ENCODE data around the gene CCDC83. TPM values are rescaled to one million over a fixed set of nuclear protein-coding genes. Genes with fewer than 3 reads are reported as not detected.

The CCDC83 gene
- total and polyA plus RNA-seq, 9 of the 15 experiments (the other 6 are each of a cell fraction or from before 2014, with no cell fraction given) = not detected

DNA sequence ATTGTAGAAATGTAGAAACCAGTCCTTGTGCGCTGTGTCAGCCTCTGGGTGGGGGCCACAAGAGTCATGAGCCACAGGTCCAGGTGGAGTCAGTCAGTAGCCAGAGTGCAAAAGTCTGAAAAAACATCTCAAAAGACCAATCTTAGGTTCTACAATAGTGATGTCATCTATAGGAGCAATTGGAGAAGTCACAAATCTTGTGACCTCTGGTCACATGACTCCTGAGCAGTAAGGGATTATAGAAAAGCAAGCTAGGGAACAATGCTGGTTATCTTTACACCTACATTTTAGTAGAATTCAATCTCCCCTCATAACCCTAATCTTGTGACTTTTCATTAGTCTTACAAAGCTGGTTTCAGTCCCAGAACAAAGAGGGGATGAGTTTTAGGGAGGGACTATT, 82.7 kb downstream of the CCDC83 start:
- WGBS (ENCODE audit: insufficient coverage, low coverage, missing lambda C conversion rate) = 100% methylated on average over 1 of the region's 1 CpG
- no peaks in the 10 kb centered on the region; the same call in none of the 2 replicates for H3K9me3 ChIP-seq (replicated peaks; ENCODE audit: control insufficient read depth, insufficient read depth, low read depth, low read length)
- FAIRE-seq = no peak
- no peak overlapping the region for H3K9ac ChIP-seq (ENCODE audit: insufficient read depth in 1 of 2, low read depth in 2 of 2, low read length in 2 of 2)
- H3K36me3 ChIP-seq (ENCODE audit: control insufficient read depth, insufficient read depth, low read length) = no peaks in the 10 kb centered on the region
- H3K4me3 ChIP-seq = no peak overlapping the region
- ChIA-PET CTCF (ENCODE audit: low intra/inter-chr PET ratio) (no interaction called here), POLR2A (interaction anchor here (0.6 to 1.4 kb wide), 2 partner anchors 9 to 14 kb away, joined by 3 read pairs; no protein-coding TSS in a partner anchor)
- H3K27ac ChIP-seq (ENCODE audit: extremely low read depth, low read depth, low read length) = no peak overlapping the region
- H2AFZ ChIP-seq (ENCODE audit: low read depth, low read length) = no peak overlapping the region
- in situ Hi-C loops (cut with MboI) (loop anchor here (5.0 kb wide), 1 partner anchor 354 kb away; no protein-coding TSS in a partner anchor), intact Hi-C loops (cut with micrococcal nuclease) (no loop called here)
- H3K27me3 ChIP-seq (ENCODE audit: control insufficient read depth in 2 of 2, insufficient read depth in 2 of 2, low read length in 2 of 2) = no peaks in the 10 kb centered on the region; a peak in 1 of 5 replicates
- no peaks in the 10 kb centered on the region for H3K79me2 ChIP-seq (ENCODE audit: control insufficient read depth, insufficient read depth, low read length)
- no peak for ATAC-seq
- no peaks in the 10 kb centered on the region for H4K20me1 ChIP-seq (replicated peaks; ENCODE audit: control insufficient read depth, insufficient read depth, low read length)
- no TSS peak for BruUV-seq (replicated peaks)
- DNase-seq (ENCODE audit: extremely low read depth in 1 of 4, low spot score in 3 of 4) = no peak
- no peak overlapping the region for H3K4me2 ChIP-seq (ENCODE audit: insufficient read depth, low read length)
- H3K9me1 ChIP-seq (ENCODE audit: control insufficient read depth, insufficient read depth, low read length) = no peaks in the 10 kb centered on the region
- H3K4me1 ChIP-seq (replicated peaks in 1 of 2; ENCODE audit: control insufficient read depth in 2 of 2, insufficient read depth in 2 of 2, low read length in 2 of 2) = peaks cover 0 to 6% of the 10 kb centered on the region in 2 experiments; a peak in 2 of 5 replicates
- TF ChIP-seq, protein P1, sequence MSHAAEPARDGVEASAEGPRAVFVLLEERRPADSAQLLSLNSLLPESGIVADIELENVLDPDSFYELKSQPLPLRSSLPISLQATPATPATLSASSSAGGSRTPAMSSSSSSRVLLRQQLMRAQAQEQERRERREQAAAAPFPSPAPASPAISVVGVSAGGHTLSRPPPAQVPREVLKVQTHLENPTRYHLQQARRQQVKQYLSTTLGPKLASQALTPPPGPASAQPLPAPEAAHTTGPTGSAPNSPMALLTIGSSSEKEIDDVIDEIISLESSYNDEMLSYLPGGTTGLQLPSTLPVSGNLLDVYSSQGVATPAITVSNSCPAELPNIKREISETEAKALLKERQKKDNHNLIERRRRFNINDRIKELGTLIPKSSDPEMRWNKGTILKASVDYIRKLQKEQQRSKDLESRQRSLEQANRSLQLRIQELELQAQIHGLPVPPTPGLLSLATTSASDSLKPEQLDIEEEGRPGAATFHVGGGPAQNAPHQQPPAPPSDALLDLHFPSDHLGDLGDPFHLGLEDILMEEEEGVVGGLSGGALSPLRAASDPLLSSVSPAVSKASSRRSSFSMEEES (CRISPR knock-in tag; IDR thresholded peaks at IDR 0.05) = peak; percentile 89
- TF ChIP-seq ZNF174 (CRISPR knock-in tag; IDR thresholded peaks at IDR 0.05) (no peak), CREB1 (IDR thresholded peaks at IDR 0.05) (no peak), CREB1 (CRISPR knock-in tag; IDR thresholded peaks at IDR 0.05) (no peak), NFATC3 (IDR thresholded peaks at IDR 0.05) (no peak), RAD51 (IDR thresholded peaks at IDR 0.05; ENCODE audit: borderline replicate concordance, low read depth) (peak; percentile 65), TOE1 (IDR thresholded peaks at IDR 0.05; ENCODE audit: borderline replicate concordance) (peak; percentile 63; the same call in 1 of the 2 replicates), TOE1 (CRISPR knock-in tag; IDR thresholded peaks at IDR 0.05; ENCODE audit: borderline replicate concordance, low read depth) (no peak), SIN3A (IDR thresholded peaks at IDR 0.05; ENCODE audit: borderline replicate concordance in 2 of 2, control insufficient read depth in 1 of 2, low read depth in 2 of 2, low read length in 2 of 2) (no peak), IFI16 (CRISPR knock-in tag; IDR thresholded peaks at IDR 0.05) (no peak), SETDB1 (IDR thresholded peaks at IDR 0.05; ENCODE audit: low read length) (no peak), CHD2 (IDR thresholded peaks at IDR 0.05; ENCODE audit: low read depth, low read length) (no peak), SRF (CRISPR knock-in tag; IDR thresholded peaks at IDR 0.05) (no peak), ATF7 (IDR thresholded peaks at IDR 0.05) (peak; percentile 60), ZNF23 (CRISPR knock-in tag; IDR thresholded peaks at IDR 0.05) (no peak)
- TF ChIP-seq, protein P2, sequence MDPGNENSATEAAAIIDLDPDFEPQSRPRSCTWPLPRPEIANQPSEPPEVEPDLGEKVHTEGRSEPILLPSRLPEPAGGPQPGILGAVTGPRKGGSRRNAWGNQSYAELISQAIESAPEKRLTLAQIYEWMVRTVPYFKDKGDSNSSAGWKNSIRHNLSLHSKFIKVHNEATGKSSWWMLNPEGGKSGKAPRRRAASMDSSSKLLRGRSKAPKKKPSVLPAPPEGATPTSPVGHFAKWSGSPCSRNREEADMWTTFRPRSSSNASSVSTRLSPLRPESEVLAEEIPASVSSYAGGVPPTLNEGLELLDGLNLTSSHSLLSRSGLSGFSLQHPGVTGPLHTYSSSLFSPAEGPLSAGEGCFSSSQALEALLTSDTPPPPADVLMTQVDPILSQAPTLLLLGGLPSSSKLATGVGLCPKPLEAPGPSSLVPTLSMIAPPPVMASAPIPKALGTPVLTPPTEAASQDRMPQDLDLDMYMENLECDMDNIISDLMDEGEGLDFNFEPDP (CRISPR knock-in tag; IDR thresholded peaks at IDR 0.05) = no peak
- TF ChIP-seq, protein P3, sequence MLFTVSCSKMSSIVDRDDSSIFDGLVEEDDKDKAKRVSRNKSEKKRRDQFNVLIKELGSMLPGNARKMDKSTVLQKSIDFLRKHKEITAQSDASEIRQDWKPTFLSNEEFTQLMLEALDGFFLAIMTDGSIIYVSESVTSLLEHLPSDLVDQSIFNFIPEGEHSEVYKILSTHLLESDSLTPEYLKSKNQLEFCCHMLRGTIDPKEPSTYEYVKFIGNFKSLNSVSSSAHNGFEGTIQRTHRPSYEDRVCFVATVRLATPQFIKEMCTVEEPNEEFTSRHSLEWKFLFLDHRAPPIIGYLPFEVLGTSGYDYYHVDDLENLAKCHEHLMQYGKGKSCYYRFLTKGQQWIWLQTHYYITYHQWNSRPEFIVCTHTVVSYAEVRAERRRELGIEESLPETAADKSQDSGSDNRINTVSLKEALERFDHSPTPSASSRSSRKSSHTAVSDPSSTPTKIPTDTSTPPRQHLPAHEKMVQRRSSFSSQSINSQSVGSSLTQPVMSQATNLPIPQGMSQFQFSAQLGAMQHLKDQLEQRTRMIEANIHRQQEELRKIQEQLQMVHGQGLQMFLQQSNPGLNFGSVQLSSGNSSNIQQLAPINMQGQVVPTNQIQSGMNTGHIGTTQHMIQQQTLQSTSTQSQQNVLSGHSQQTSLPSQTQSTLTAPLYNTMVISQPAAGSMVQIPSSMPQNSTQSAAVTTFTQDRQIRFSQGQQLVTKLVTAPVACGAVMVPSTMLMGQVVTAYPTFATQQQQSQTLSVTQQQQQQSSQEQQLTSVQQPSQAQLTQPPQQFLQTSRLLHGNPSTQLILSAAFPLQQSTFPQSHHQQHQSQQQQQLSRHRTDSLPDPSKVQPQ (CRISPR knock-in tag; IDR thresholded peaks at IDR 0.05; ENCODE audit: borderline replicate concordance) = no peak
- TF ChIP-seq, protein P4, sequence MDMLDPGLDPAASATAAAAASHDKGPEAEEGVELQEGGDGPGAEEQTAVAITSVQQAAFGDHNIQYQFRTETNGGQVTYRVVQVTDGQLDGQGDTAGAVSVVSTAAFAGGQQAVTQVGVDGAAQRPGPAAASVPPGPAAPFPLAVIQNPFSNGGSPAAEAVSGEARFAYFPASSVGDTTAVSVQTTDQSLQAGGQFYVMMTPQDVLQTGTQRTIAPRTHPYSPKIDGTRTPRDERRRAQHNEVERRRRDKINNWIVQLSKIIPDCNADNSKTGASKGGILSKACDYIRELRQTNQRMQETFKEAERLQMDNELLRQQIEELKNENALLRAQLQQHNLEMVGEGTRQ (CRISPR knock-in tag; IDR thresholded peaks at IDR 0.05) = peak; percentile 24; the same call in 1 of the 2 replicates

Measured in K562 (cell line).